Keratinocyte (primary cell): Measurements from ENCODE around the gene CLCNKB.

Experiments used
- CTCF ChIP-seq, 3 experiments: IDR thresholded peaks in 1 of 3; conservative IDR thresholded peaks in 1 of 3; optimal IDR thresholded peaks in 1 of 3; 2 replicates in 2 of 3; 3 replicates in 1 of 3; pipeline versions ENCODE3 to v1.5.1; 2011; ENCODE audit warnings: low read length in 3 of 3, mild to moderate bottlenecking in 3 of 3, moderate library complexity in 2 of 3, control low read depth in 1 of 3, inconsistent platforms in 1 of 3; ENCODE audit not compliant: insufficient read depth in 2 of 3; ENCODE audit errors: extremely low read depth in 1 of 3
- EZH2 ChIP-seq: IDR thresholded peaks from one replicate; pipeline ENCODE4 v1.6.1; 2012; ENCODE audit warnings: inconsistent platforms, mild to moderate bottlenecking, low read length, moderate library complexity

- TF ChIP-seq CTCF (optimal IDR thresholded peaks at IDR 0.05 in 1 of 3, IDR thresholded peaks at IDR 0.05 in 1 of 3, conservative IDR thresholded peaks at IDR 0.05 in 1 of 3; ENCODE audit: extremely low read depth in 1 of 3, insufficient read depth in 2 of 3, low read length in 3 of 3) (no peak), EZH2 (no peak)
Measured at GRCh38 chr1:16046842-16047241, 3.3 kb downstream of the CLCNKB start.
